ENCODE results near the gene SVIL.

- no peak for TF ChIP-seq CTCF (conservative IDR thresholded peaks at IDR 0.05; ENCODE audit: low read length)
- TF ChIP-seq EZH2phosphoT487 (IDR thresholded peaks at IDR 0.05; ENCODE audit: borderline replicate concordance, low read depth, low read length) = no peak
Observed at GRCh38 chr10:29412485-29412884, 222.3 kb downstream of the SVIL start.
